ENCODE measurements around the gene TRPV2. TPM values are rescaled to one million over a fixed set of nuclear protein-coding genes. Genes with fewer than 3 reads are reported as not detected.

TRPV2 gene
- total and polyA plus RNA-seq, 2 experiments from 2014 or later, result 0.09 to 0.93 TPM

DNA sequence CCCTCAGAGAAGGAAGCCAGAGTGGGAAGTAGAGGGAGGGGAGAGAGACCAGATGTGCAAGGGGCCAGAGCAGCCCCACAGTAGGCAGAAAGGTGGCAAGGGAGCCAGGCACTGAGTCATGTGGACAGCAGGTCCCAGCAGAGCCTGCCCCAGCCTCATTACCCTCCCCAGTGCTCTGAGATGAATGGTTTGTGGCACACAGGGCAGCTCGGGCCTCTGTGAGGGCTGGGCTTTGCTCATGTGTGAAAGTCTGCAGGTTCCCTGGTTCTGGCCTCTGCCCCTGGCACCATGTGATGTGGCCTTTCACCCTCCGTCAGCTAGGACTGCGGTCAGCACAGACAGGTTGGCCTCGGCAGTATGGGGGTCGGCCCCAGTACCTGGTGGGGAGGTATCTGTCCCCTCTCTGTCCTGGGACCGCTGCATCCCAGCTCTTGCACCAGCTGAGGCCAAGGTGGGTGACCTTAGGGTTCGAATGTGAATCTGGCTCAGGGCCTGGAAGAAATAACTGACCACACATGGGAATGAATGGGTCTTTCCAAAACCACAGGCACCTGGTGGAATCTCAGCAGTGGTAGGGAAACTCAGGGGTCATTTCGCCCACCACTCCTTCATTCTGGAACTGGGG is 67.8 kb downstream of the TRPV2 start:
- H3K4me1 ChIP-seq (ENCODE audit: low read depth), result peaks cover 37% of the 10 kb centered on the region
- no peaks in the 10 kb centered on the region for H3K36me3 ChIP-seq
- no peak overlapping the region for H3K27ac ChIP-seq
- no peaks in the 10 kb centered on the region for H3K27me3 ChIP-seq
- H3K9me3 ChIP-seq (ENCODE audit: low read depth), result no peaks in the 10 kb centered on the region
- DNase-seq (ENCODE audit: low read depth in 1 of 2, low spot score in 1 of 2), result no peak
- TF ChIP-seq, protein P1, sequence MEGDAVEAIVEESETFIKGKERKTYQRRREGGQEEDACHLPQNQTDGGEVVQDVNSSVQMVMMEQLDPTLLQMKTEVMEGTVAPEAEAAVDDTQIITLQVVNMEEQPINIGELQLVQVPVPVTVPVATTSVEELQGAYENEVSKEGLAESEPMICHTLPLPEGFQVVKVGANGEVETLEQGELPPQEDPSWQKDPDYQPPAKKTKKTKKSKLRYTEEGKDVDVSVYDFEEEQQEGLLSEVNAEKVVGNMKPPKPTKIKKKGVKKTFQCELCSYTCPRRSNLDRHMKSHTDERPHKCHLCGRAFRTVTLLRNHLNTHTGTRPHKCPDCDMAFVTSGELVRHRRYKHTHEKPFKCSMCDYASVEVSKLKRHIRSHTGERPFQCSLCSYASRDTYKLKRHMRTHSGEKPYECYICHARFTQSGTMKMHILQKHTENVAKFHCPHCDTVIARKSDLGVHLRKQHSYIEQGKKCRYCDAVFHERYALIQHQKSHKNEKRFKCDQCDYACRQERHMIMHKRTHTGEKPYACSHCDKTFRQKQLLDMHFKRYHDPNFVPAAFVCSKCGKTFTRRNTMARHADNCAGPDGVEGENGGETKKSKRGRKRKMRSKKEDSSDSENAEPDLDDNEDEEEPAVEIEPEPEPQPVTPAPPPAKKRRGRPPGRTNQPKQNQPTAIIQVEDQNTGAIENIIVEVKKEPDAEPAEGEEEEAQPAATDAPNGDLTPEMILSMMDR (IDR thresholded peaks at IDR 0.05; ENCODE audit: low read depth, low read length), result no peak
- H3K4me3 ChIP-seq, result no peak overlapping the region

DNA sequence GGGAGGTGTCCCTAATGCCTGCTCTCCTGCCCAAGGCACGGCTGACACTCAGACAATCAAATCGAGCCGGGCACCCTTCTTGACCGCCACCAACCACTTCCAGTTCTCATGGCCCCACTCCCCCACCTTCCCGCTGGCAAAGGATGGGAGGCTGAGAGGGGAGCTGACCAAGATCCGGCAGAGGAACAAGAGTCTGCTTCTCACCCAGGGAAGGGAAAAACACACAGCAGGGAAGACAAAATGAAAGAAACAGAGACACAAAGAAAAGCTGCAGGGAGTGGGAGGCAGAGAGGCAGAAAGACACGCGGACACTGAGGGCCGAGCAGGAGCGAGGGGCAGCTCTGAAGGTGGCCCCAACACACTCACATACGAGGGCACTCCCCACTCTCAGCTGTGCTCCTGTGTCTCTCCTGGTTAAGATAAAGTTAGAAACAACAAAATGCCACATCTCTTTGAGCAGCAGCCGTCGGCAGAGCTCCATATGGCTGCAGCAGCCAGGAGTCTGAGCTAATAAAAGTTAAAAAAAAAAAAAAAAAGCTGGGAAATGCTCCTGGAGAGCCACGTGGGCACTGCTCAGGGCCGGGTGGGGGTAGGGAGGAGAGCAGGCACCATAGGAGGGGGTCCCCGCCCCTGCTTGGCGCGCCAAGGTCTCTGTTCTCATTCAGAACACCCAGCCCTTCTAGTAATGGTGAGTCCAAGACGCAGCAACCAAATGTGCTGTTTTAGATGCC is 69.2 kb downstream of the TRPV2 start:
- peaks cover 52% of the 10 kb centered on the region for H3K4me1 ChIP-seq (ENCODE audit: low read depth)
- no peak for DNase-seq (ENCODE audit: low read depth in 1 of 2, low spot score in 1 of 2)
- TF ChIP-seq, protein P1 (IDR thresholded peaks at IDR 0.05; ENCODE audit: low read depth, low read length), result no peak

More for the DNA sequence above, 69.2 kb downstream of the TRPV2 start:
- Histone ChIP-seq H3K4me3 (no peak overlapping the region), H3K27me3 (no peaks in the 10 kb centered on the region), H3K9me3 (ENCODE audit: low read depth) (no peaks in the 10 kb centered on the region), H3K27ac (peak overlapping the region; percentile 45), H3K36me3 (no peaks in the 10 kb centered on the region)

Other genes with a start within 250 kb of the TRPV2 start
- gene NCOR1, start 200.0 kb upstream of the TRPV2 start, total RNA-seq, result 91.4 and 119 TPM in 2 replicates
- gene NCOR1, start 200.0 kb upstream of the TRPV2 start, polyA plus RNA-seq, result 109 and 139 TPM in 2 replicates
- gene PIGL, start 198.4 kb upstream of the TRPV2 start, total RNA-seq, result 27.0 and 67.4 TPM in 2 replicates
- gene PIGL, start 198.4 kb upstream of the TRPV2 start, polyA plus RNA-seq, result 28.8 and 49.6 TPM in 2 replicates
- gene CENPV, start 62.1 kb upstream of the TRPV2 start, total RNA-seq, result 55.3 and 88.4 TPM in 2 replicates
- 67.1 and 91.8 TPM in 2 replicates for gene CENPV, start 62.1 kb upstream of the TRPV2 start, polyA plus RNA-seq
- 1,467 and 1,491 TPM in 2 replicates for gene UBB, start 34.5 kb upstream of the TRPV2 start, total RNA-seq
- 1,854 and 2,609 TPM in 2 replicates for gene UBB, start 34.5 kb upstream of the TRPV2 start, polyA plus RNA-seq
- gene LRRC75A, start 76.6 kb downstream of the TRPV2 start, total RNA-seq, result 23.1 and 31.3 TPM in 2 replicates
- gene LRRC75A, start 76.6 kb downstream of the TRPV2 start, polyA plus RNA-seq, result 9.0 and 9.1 TPM in 2 replicates
- 9.9 and 24.1 TPM in 2 replicates for gene ZNF287, start 153.6 kb downstream of the TRPV2 start, total RNA-seq
- 13.0 and 28.9 TPM in 2 replicates for gene ZNF287, start 153.6 kb downstream of the TRPV2 start, polyA plus RNA-seq
- 3.3 and 6.9 TPM in 2 replicates for gene ZNF624, start 238.3 kb downstream of the TRPV2 start, total RNA-seq
- 2.5 and 3.9 TPM in 2 replicates for gene ZNF624, start 238.3 kb downstream of the TRPV2 start, polyA plus RNA-seq

Measured in cardiac muscle cell (in vitro differentiated cells and primary cell).